Measurements from ENCODE around the gene TMA16. TPM values are rescaled to one million over a fixed set of nuclear protein-coding genes. Genes with fewer than 3 reads are reported as not detected.

Gene TMA16
- total RNA-seq, 1 donor from 2014 or later = 21.9 TPM

- no peak for DNase-seq (ENCODE audit: low read depth)
These were observed 69.1 kb downstream of the TMA16 start for GRCh38 chr4:163563592-163563991.

GRCh38 chr4:163564221-163564720 is 69.8 kb downstream of the TMA16 start:
- no peak for DNase-seq (ENCODE audit: low read depth)

GRCh38 chr4:163565226-163566135 is 71.0 kb downstream of the TMA16 start:
- no peak for DNase-seq (ENCODE audit: low read depth)

- no peak for DNase-seq (ENCODE audit: low read depth)
These were observed 71.8 kb downstream of the TMA16 start for GRCh38 chr4:163566257-163566796.

- DNase-seq (ENCODE audit: low read depth) = no peak
These were observed 74.4 kb downstream of the TMA16 start for GRCh38 chr4:163568843-163569242.

Other genes with a start within 250 kb of the TMA16 start
- gene NPY1R, start 162.1 kb upstream of the TMA16 start, total RNA-seq = 2.4 and 21.1 TPM in 2 replicates
- gene NPY5R, start 150.8 kb upstream of the TMA16 start, total RNA-seq = 0.17 and 3.8 TPM in 2 replicates
- not detected in 2 replicates for gene TKTL2, start 20.9 kb upstream of the TMA16 start, total RNA-seq

Measured in renal cortical epithelial cell (primary cell).